Measurements from ENCODE around the gene KRTAP5-7. TPM values are rescaled to one million over a fixed set of nuclear protein-coding genes. Genes with fewer than 3 reads are reported as not detected.

The KRTAP5-7 gene
- total and polyA plus RNA-seq, 2 of the 8 experiments (the other 6 are each of a cell fraction or from before 2014, with no cell fraction given), result not detected

DNA sequence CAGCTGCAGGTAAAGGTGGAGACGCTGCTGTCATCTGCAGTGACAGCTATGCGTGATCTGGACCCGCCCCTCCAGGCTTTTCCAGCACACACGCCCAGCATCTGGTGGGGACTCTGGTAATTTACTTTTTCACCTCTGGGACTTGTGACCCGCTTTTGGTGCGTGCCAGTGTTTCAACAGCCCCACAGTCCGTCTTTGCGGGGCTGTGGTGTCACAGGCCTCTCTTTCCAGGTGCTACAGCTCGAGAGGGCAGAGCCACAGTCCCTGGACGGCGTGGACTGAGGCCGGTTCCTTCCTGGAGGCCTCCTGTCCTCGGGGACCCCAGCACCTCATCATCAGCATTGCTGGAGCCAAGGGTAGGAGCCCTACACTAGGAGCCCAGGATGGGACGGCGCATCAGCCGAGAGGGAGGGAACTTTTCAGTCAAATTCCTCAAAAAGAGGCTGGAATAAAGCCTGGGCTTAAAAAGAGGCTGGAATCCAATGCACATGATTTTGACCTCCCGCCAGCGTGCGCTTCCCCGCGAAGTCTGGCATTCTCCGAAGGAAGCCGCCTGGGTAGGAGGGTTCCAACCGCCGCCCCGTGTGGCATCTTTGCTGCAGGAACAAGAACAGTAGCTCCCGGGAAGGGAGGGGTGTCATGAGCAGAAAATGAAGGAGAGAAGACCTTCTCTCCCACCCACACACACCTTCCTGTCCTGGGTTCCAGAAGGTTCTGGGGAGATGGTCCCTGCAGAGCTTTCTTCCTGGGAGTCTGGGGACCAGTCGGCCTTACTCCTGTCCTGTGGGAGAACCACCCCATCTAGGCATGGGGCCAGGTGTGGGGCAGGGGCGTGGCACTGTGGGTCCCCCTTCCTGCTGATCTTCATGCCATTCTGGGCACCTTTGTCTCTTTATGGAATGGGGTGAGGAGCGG, 25.7 kb upstream of the KRTAP5-7 start (continued):
- TF ChIP-seq ZNF274 (IDR thresholded peaks at IDR 0.05; ENCODE audit: borderline replicate concordance, extremely low read depth, low read length), result no peak
- TF ChIP-seq RBBP5 (IDR thresholded peaks at IDR 0.05; ENCODE audit: borderline replicate concordance, low read depth, low read length), result no peak
- no peak for TF ChIP-seq POU5F1 (IDR thresholded peaks at IDR 0.05; ENCODE audit: low read depth, low read length)
- no peak for TF ChIP-seq SP4 (IDR thresholded peaks at IDR 0.05; ENCODE audit: low read length)
- no peak for TF ChIP-seq RFX5 (IDR thresholded peaks at IDR 0.05; ENCODE audit: borderline replicate concordance, low read depth, low read length)
- no peak for TF ChIP-seq SIRT6 (IDR thresholded peaks at IDR 0.05; ENCODE audit: low read length)
- no peak for TF ChIP-seq HDAC6 (IDR thresholded peaks at IDR 0.05; ENCODE audit: low read depth, low read length)
- no peak for TF ChIP-seq CREB1 (IDR thresholded peaks at IDR 0.05)
